ENCODE measurements around the gene CYTH2. TPM values are rescaled to one million over a fixed set of nuclear protein-coding genes. Genes with fewer than 3 reads are reported as not detected.

The CYTH2 gene
- total and polyA plus RNA-seq, 9 of the 15 experiments (the other 6 are each of a cell fraction or from before 2014, with no cell fraction given), result 1.8 to 45.2 (median 23.8) TPM

- TF ChIP-seq HMGXB4 (CRISPR knock-in tag; IDR thresholded peaks at IDR 0.05), result no peak
- no peak for TF ChIP-seq ZNF436 (CRISPR knock-in tag; IDR thresholded peaks at IDR 0.05)
- peak; percentile 22; the same call in 1 of the 2 replicates for TF ChIP-seq ELF1 (tag; IDR thresholded peaks at IDR 0.05)
- TF ChIP-seq XRCC3 (IDR thresholded peaks at IDR 0.05), result no peak
- TF ChIP-seq POLR2H (tag; IDR thresholded peaks at IDR 0.05; ENCODE audit: low read depth), result no peak
- TF ChIP-seq ZNF134 (CRISPR knock-in tag; conservative IDR thresholded peaks at IDR 0.05), result no peak
- TF ChIP-seq TSC22D4 (tag; IDR thresholded peaks at IDR 0.05), result no peak
- TF ChIP-seq ESRRB (CRISPR knock-in tag; IDR thresholded peaks at IDR 0.05; ENCODE audit: borderline replicate concordance), result no peak
- TF ChIP-seq FOXK1 (CRISPR knock-in tag; IDR thresholded peaks at IDR 0.05; ENCODE audit: borderline replicate concordance), result no peak
- TF ChIP-seq ZBTB34 (CRISPR knock-in tag; IDR thresholded peaks at IDR 0.05), result no peak
- TF ChIP-seq STAT5A (IDR thresholded peaks at IDR 0.05; ENCODE audit: borderline replicate concordance, low read length), result no peak
- no peak for TF ChIP-seq ZNF263 (CRISPR knock-in tag; IDR thresholded peaks at IDR 0.05; ENCODE audit: borderline replicate concordance)
- TF ChIP-seq NFXL1 (CRISPR knock-in tag; IDR thresholded peaks at IDR 0.05), result no peak
- no peak for TF ChIP-seq CREB3L1 (IDR thresholded peaks at IDR 0.05; ENCODE audit: borderline replicate concordance, low read depth)
- no peak for TF ChIP-seq ZNF395 (CRISPR knock-in tag; IDR thresholded peaks at IDR 0.05)
- no peak for TF ChIP-seq DACH1 (IDR thresholded peaks at IDR 0.05; ENCODE audit: partially characterized antibody)
- TF ChIP-seq THAP7 (CRISPR knock-in tag; IDR thresholded peaks at IDR 0.05), result no peak
- TF ChIP-seq DDX20 (tag; IDR thresholded peaks at IDR 0.05; ENCODE audit: low read depth), result no peak
- no peak for TF ChIP-seq TAF15 (IDR thresholded peaks at IDR 0.05; ENCODE audit: low read depth, low read length)
- TF ChIP-seq TFAM (CRISPR knock-in tag; conservative IDR thresholded peaks at IDR 0.05), result no peak
- TF ChIP-seq ZNF668 (CRISPR knock-in tag; IDR thresholded peaks at IDR 0.05), result no peak
- no peak for TF ChIP-seq SPI1 (IDR thresholded peaks at IDR 0.05; ENCODE audit: borderline replicate concordance, low read depth, low read length)
- TF ChIP-seq ZNF408 (CRISPR knock-in tag; IDR thresholded peaks at IDR 0.05; ENCODE audit: low read depth), result no peak
Measured at GRCh38 chr19:48506138-48506733, 37.1 kb downstream of the CYTH2 start (continued).

Measured in K562 (cell line).